PC-3 (cell line): Measurements from ENCODE around the gene COPZ1. TPM values are rescaled to one million over a fixed set of nuclear protein-coding genes. Genes with fewer than 3 reads are reported as not detected.

Source experiments
- ATAC-seq: fragments of 200-7000 bp; cut with Tn5 transposase; 2 replicates; pipeline ENCODE4 v1.9.1; 2020; ENCODE audit warnings: mild to moderate bottlenecking, moderate library complexity
- BruUV-seq: library from RNA; stranded (reverse); fragments of 400-500 nt; replicated peaks from 2 replicates; lab custom pipeline; 2021; lab: Mats Ljungman, UMichigan
- CTCF ChIA-PET: fragments of 300-600 bp; sonication (Branson Sonifier 250); formaldehyde crosslinking; loops from one replicate; lab custom pipeline; 2022; ENCODE audit warnings: antibody characterized with exemption; lab: Charles Lee
- POLR2A ChIA-PET: fragments of 300-600 bp; sonication (Branson Sonifier 250); formaldehyde crosslinking; loops from one replicate; lab custom pipeline; 2022; ENCODE audit warnings: antibody characterized with exemption; ENCODE audit not compliant: unreplicated experiment; lab: Charles Lee
- DNase-seq: peaks from one replicate; pipeline ENCODE4 v3.0.0-alpha.2; 2015
- H2AFZ ChIP-seq: fragments of 300-600 bp; sonication (generic); 2 replicates; pipeline ENCODE4 v1.6.0; 2016; ENCODE audit warnings: antibody characterized with exemption, low read length
- H3F3A ChIP-seq: fragments of 300-600 bp; sonication (generic); one replicate; pipeline ENCODE4 v1.6.0; 2017; ENCODE audit warnings: antibody characterized with exemption, low read length, control low read depth, mild to moderate bottlenecking; ENCODE audit not compliant: unreplicated experiment
- H3K27ac ChIP-seq: fragments of 300-600 bp; sonication (generic); 2 replicates; pipeline ENCODE4 v1.5.1; 2016; ENCODE audit warnings: mild to moderate bottlenecking, low read length
- H3K27me3 ChIP-seq: fragments of 300-600 bp; sonication (generic); 2 replicates; pipeline ENCODE4 v1.6.1; 2016; ENCODE audit warnings: low read length, mixed read lengths
- H3K36me3 ChIP-seq: fragments of 300-600 bp; sonication (generic); 2 replicates; pipeline ENCODE4 v1.6.1; 2016; ENCODE audit warnings: low read depth, mixed run types, low read length, mixed read lengths
- H3K4me1 ChIP-seq: fragments of 300-600 bp; sonication (generic); 2 replicates; pipeline ENCODE4 v1.5.1; 2016; ENCODE audit warnings: low read length; ENCODE audit not compliant: insufficient read depth
- H3K4me2 ChIP-seq: fragments of 300-600 bp; sonication (generic); 2 replicates; pipeline ENCODE4 v1.6.0; 2016; ENCODE audit warnings: low read length
- H3K4me3 ChIP-seq: fragments of 300-600 bp; sonication (generic); 2 replicates; pipeline ENCODE4 v1.5.1; 2016; ENCODE audit warnings: mild to moderate bottlenecking, low read length, mixed read lengths
- H3K79me2 ChIP-seq: fragments of 300-600 bp; sonication (generic); 2 replicates; pipeline ENCODE4 v1.6.1; 2017; ENCODE audit warnings: low read length, mixed read lengths
- H3K9ac ChIP-seq: fragments of 300-600 bp; sonication (generic); 2 replicates; pipeline ENCODE4 v1.6.0; 2016; ENCODE audit warnings: mild to moderate bottlenecking, low read length
- H3K9me2 ChIP-seq: fragments of 300-600 bp; sonication (generic); replicated peaks from 2 replicates; pipeline ENCODE4 v1.6.1; 2016; ENCODE audit warnings: mixed run types, low read length, mixed read lengths
- H3K9me3 ChIP-seq: fragments of 300-600 bp; sonication (generic); 2 replicates; pipeline ENCODE4 v1.6.1; 2016; ENCODE audit warnings: low read length, mixed read lengths
- H4K20me1 ChIP-seq: fragments of 300-600 bp; sonication (generic); 2 replicates; pipeline ENCODE4 v1.6.1; 2016; ENCODE audit warnings: low read length, mixed read lengths
- EZH2 ChIP-seq: fragments of 300-600 bp; sonication (generic); IDR thresholded peaks from one replicate; pipeline ENCODE4 v1.6.1; 2017; ENCODE audit warnings: antibody characterized with exemption, mild to moderate bottlenecking, low read length; ENCODE audit not compliant: unreplicated experiment
- EZH2phosphoT487 ChIP-seq: fragments of 300-600 bp; sonication (generic); IDR thresholded peaks from 2 replicates; pipeline ENCODE4 v1.6.1; 2018; ENCODE audit warnings: mild to moderate bottlenecking, antibody characterized with exemption, low read length, borderline replicate concordance
- intact Hi-C: fragments of 100-400 bp; cut with micrococcal nuclease; formaldehyde crosslinking; loops from 2 replicates; pipeline ENCODE4 v1.9.0; 2023
- total RNA-seq: library from RNA; depleted of rRNA; stranded (reverse); fragments of >200 nt; gene quantifications from 2 replicates; pipeline ENCODE4 v1.2.3, GENCODE V29; 2014
- TF ChIP-seq, protein P1 (sequence below): fragments of 300-600 bp; sonication (generic); conservative IDR thresholded peaks from 2 replicates; pipeline ENCODE4 v1.5.1; 2017; ENCODE audit warnings: antibody characterized with exemption, low read depth, mild to moderate bottlenecking, low read length

COPZ1 gene
- total RNA-seq, 1 experiment from 2014 or later, result 121 TPM

DNA sequence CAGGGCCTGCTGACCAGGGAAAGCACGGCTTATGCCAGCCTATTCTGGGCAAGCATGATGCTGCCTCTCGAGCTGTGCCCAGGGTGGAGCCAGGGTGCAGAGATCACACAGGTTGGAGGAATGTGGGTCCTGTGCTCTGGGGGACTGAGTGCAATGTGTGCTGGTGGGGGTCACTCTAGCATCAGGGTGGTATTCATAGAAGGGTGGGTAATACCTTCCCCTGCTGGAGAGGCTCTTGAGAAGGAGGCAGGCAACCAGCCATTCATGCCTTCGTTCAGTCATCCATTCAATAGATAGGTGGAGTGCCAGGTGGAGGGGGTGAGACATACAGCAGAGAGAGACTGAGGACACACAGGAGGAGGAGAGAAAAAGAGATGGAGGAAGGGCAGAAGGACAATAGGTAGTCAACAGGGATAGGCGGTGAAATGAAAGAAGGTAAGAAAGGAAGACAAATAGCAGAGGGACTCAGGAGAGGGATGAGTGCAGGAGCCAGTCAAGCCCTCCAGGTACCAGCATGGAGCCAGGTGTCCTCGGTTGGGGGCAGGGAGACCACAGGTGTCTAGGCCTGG, 64.8 kb downstream of the COPZ1 start:
- Histone ChIP-seq H3K9ac (no peak overlapping the region), H3K36me3 (no peaks in the 10 kb centered on the region), H3K9me2 (no peaks in the 10 kb centered on the region), H3K4me3 (no peak overlapping the region), H4K20me1 (no peaks in the 10 kb centered on the region), H3K4me2 (no peak overlapping the region), H3F3A (no peaks in the 10 kb centered on the region), H3K27me3 (no peaks in the 10 kb centered on the region), H3K9me3 (no peaks in the 10 kb centered on the region), H2AFZ (no peak overlapping the region), H3K79me2 (no peaks in the 10 kb centered on the region), H3K27ac (no peak overlapping the region), H3K4me1 (peaks cover 15% of the 10 kb centered on the region)
- TF ChIP-seq, protein P1, sequence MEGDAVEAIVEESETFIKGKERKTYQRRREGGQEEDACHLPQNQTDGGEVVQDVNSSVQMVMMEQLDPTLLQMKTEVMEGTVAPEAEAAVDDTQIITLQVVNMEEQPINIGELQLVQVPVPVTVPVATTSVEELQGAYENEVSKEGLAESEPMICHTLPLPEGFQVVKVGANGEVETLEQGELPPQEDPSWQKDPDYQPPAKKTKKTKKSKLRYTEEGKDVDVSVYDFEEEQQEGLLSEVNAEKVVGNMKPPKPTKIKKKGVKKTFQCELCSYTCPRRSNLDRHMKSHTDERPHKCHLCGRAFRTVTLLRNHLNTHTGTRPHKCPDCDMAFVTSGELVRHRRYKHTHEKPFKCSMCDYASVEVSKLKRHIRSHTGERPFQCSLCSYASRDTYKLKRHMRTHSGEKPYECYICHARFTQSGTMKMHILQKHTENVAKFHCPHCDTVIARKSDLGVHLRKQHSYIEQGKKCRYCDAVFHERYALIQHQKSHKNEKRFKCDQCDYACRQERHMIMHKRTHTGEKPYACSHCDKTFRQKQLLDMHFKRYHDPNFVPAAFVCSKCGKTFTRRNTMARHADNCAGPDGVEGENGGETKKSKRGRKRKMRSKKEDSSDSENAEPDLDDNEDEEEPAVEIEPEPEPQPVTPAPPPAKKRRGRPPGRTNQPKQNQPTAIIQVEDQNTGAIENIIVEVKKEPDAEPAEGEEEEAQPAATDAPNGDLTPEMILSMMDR, result no peak
- TF ChIP-seq EZH2phosphoT487, result no peak
- TF ChIP-seq EZH2, result no peak
- intact Hi-C loops, result no loop called here
- ChIA-PET POLR2A (no interaction called here), CTCF (no interaction called here)
- ATAC-seq, result no peak
- DNase-seq, result no peak
- BruUV-seq, result no TSS peak

DNA sequence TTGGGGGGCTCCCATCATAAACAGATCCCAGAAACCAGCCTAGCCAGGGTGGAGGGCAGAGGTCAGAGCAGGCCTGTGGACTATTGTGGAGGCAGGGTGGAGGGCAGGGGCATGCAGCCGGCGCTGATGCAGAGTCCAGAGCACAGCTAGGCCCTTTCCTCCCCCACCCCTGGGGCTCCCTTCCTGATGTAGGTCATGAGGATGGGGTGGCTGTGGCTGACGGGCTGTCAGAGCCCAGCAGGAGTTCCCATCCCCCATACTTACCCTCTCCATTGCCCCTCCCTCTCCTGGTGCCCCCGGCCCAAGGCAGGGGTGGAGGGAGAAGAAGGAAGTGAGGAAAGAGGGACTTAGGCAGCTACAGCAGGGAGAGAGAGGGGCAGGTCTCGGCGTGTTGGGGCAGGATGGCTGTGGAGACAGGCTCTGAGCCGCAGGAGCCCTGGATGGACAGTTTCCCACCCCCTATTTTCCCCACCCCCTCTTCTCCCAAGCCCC, 65.3 kb downstream of the COPZ1 start:
- no peaks in the 10 kb centered on the region for H3K9me3 ChIP-seq
- H3K9me2 ChIP-seq, result no peaks in the 10 kb centered on the region
- ATAC-seq, result no peak
- no peaks in the 10 kb centered on the region for H3K27me3 ChIP-seq
- no peak overlapping the region for H3K27ac ChIP-seq
- H3K9ac ChIP-seq, result no peak overlapping the region
- no TSS peak for BruUV-seq
- intact Hi-C loops, result no loop called here
- no peaks in the 10 kb centered on the region for H4K20me1 ChIP-seq
- ChIA-PET POLR2A (no interaction called here), CTCF (no interaction called here)
- H2AFZ ChIP-seq, result no peak overlapping the region
- no peaks in the 10 kb centered on the region for H3K79me2 ChIP-seq
- peaks cover 15% of the 10 kb centered on the region for H3K4me1 ChIP-seq
- no peak for TF ChIP-seq EZH2
- no peak for TF ChIP-seq EZH2phosphoT487
- TF ChIP-seq, protein P1, result no peak
- no peaks in the 10 kb centered on the region for H3F3A ChIP-seq
- H3K4me3 ChIP-seq, result no peak overlapping the region
- DNase-seq, result no peak
- no peak overlapping the region for H3K4me2 ChIP-seq
- no peaks in the 10 kb centered on the region for H3K36me3 ChIP-seq
